Measurements from ENCODE around the gene MXI1.

The MXI1 gene

GRCh38 chr10:110216942-110217661, 9.7 kb downstream of the MXI1 start:
- DNase-seq, result no peak

GRCh38 chr10:110217662-110218008, 10.2 kb downstream of the MXI1 start:
- no peak for DNase-seq

DNA sequence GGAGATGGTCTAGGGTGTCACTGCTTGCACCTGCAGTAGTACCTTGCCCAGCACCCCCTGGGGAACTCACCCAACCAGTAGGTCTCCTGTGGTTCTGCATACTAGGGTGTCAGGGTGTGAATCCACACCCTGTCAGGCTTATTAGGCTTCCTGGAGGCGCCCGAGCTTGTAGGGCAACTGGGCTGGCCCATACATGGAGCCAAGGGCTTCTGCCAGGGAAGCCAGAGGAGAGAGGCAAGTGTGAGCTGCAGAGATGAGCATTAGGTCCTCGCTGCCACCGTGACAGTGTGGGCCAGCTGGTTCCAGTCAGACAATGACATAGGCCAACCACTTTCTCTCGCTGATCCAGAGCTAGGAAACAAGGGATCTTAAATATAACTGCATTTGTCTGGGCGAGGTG, 11.2 kb downstream of the MXI1 start:
- DNase-seq, result no peak

GRCh38 chr10:110219884-110220283, 12.5 kb downstream of the MXI1 start:
- DNase-seq, result no peak

DNA sequence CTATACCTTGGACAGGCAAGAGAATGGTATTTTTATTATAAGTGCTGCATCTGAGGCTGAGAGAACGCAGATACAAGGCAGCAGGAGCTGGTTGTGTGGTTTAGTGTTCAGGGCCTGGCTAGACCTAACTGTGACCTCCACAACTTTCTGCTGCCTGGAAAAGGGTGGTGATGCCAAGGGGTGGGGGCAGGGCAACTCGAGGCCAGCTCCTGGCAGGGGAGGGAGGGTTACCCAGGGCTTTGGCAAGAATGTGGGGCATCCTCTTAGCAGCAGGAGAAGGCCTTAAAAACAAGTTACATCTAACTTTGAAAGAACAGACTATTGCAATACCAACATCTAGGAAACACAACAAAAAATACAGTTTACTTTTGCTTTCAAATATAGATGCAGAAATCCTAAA, 13.0 kb downstream of the MXI1 start:
- DNase-seq, result no peak

DNA sequence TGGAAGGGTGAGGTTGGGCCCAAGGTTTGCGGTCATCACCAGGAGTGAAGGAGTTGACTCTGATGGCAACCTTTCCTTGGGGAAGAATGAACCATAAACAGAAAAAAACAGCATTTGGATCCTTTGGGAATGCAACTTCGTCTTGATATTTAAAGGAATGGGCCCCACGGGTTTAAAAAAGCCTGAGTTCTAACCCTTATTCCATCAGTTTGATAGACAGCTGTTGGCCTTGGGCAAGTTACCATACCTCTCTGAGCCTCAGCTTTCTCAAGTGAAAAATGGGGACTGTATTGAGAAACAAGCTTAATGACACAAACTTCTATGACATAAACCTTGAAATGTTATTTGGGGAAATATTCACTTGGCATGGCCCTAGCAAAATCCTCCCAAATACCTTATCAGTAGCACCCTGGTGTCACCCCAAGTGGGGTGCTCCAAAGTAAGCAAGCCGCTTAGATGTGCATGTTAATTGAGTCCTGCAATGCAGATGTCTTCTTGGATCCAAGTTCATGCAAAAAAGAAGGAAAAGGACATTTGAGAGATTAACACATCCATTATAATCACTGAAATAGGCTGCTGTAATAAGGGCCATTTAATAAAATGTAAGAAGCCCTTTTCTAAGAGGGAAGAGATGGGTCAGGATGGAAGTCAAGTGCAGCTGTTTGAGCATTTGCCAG, 13.8 kb downstream of the MXI1 start:
- no peak for DNase-seq

DNA sequence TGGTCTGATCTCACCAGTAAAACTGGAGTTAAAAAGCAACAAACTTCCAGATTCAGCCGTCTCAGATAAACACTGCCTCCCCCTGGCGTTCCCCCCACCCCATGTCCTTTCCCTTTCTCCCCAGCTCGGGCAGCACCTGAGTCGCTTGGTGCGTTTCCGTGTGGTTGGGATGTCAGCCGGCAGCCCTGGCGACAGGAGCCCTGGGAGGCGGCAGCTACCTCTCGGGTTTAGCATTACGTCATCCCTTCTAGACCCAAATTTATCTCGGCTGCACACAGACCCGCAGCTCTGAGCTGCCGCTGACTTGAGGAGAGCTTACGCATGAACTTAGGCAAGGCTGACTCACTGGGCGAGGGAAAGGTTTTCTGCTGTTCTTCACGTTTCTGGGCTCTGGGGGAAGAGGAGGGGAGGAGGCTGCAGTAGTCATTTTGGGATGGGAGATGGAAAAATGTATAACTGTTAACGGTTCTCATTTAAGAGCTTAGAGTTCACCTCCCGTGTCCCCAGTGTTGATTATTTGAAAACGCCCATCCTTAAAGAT, 14.4 kb downstream of the MXI1 start:
- no peak for DNase-seq

GRCh38 chr10:110222641-110223297, 15.4 kb downstream of the MXI1 start:
- no peak for DNase-seq

DNA sequence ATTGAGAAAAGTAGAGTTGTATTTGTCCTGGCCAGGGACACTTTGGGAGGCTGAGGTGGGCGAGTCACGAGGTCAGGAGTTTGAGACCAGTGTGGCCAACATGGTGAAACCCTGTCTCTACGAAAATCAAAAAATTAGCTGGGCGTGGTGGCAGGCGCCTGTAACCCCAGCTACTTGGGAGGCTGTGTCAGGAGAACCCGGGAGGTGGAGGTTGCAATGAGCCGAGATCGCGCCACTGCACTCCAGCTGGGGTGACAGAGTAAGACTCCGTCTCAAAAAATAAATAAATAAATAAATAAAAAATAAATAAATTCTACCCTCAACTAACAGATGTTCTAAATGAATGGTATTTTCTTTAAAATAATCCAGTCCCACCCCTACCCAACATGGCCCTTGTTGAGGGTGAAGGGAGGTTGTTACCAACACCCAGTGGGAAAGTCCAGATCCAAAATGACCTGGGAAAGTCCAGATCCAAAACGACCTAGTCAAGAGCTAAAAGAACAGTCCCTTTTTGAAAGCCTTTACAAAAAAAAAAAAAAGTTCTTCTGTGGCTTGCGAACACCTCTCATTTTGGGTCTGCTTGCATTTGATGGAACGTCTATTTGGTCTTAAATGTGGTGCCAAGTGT, 16.0 kb downstream of the MXI1 start:
- DNase-seq, result no peak

- no peak for DNase-seq
Measured at GRCh38 chr10:110224992-110225391, 17.6 kb downstream of the MXI1 start.

GRCh38 chr10:110225441-110225755, 18.0 kb downstream of the MXI1 start:
- no peak for DNase-seq

GRCh38 chr10:110225756-110226542, 18.5 kb downstream of the MXI1 start:
- peak; percentile 70 for DNase-seq

DNA sequence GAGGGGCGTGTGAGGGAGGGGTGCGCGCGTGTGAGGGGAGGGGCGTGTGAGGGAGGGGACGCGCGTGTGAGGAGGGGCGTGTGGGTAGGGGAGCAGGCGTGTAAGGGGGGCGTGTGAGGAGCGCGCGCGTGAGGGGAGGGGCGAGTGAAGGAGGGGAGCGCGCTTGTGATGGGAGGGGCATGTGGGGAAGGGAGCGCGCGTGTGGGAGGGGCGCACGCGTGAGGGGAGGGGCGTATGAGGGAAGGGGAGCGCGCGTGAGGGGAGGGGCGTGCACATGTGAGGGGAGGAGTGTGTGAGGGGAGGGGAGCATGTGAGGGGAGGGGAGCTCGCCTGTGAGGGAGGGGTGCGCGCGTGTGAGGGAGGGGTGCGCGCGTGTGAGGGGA, 19.1 kb downstream of the MXI1 start:
- peak; percentile 66 for DNase-seq

DNA sequence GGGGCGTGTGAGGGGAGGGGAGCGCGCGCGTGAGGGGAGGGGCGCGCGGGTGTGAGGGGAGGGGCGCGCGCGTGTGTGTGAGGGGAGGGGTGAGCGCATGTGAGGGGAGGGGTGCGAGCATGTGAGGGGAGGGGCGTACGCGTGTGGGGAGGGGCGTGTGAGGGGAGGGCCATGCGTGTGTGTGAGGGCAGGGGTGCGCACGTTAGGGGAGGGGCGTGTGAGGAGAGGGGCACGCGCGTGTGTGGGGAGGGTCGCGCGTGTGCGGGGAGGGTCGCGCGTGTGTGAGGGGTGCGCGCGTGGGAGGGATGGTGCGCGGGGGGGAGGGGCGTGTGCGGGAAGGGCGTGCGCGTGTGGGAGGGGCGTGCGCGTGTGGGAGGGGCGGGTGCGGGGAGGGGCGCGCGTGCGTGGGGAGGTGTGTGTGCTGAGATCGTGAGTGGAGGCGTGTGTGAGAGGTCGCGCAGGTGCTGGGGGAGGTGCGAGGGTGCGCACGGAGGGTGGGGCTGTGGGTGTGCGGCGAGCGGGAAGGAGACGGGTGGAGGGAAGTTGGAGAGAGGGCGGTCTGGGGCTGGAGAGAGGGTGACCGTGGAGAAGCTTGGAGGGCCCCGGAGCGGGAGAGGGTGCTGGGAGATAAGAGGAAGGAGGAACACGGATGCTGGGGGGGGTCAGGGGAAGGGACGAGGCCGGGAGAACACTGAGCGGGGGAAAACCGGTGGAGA, 19.7 kb downstream of the MXI1 start:
- DNase-seq, result no peak

DNA sequence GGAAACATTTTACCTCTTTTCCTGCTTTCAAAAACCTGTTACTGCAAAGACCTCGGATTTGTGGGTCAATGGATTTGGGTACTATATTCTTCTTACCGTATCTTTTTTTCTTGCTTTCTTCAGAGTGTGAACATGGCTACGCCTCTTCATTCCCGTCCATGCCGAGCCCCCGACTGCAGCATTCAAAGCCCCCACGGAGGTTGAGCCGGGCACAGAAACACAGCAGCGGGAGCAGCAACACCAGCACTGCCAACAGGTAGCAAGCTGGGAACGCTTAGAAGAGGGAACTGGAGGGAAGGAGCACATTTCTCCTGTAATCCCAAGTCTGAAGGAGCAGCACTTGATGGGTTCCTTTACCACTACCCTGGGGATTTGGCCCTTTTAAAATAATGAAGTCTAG, 20.7 kb downstream of the MXI1 start:
- no peak for DNase-seq

DNA sequence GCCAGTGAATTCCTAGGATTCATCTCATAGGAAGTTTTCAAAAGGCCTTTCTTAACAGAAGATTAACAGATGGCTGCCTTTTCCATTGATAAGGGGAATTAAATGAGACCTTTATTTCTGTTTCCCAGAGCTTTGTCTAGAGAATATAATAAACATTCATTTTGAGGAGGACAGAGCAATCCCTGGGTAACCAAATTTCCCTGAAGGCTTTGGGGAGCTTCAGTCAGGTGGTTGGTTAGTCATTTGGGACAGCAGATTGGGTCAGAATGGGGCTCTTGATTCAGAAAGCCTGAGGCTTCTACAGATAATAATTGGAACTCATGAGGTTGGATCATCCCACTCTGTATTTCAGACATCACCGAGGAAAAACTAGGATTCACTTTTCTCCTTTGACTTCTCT, 21.8 kb downstream of the MXI1 start:
- no peak for DNase-seq

DNA sequence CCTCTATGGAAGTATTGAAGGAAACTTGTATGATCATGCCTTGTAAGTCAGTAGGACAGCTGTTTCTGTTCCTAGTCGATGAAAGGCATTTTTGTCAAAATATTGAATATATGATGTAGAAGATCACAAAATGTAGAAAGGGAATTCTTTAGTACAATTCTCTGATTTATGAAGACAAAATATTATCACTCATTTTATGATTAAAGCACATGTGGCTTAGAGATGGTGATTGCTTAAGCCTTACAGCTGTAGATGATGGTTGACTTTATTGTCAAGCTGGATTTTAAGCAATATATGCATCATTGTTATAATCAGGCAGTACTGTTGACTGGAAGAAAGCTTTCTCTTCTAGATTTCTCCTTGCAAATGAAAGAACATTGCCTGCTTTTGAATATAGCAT, 26.4 kb downstream of the MXI1 start:
- no peak for DNase-seq

- DNase-seq, result no peak
Measured at GRCh38 chr10:110237894-110238480, 30.6 kb downstream of the MXI1 start.

DNA sequence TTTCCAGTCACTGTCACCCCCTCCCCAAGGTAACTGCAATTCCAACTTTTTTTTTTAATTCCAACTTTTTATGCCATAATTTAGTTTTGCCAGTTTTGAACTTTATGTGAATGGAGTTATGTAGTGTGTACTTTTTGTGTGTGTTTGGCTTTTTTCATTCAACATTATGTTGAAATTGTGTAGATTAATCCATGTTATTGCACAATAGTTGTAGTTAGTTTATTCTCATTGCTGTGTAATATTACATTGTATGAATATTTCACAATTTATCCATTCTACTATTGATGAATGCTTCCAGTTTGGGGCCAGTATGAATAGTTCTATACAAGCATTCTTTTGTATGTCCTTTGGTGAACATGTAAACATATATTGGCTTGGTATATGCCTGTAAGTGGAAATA, 32.5 kb downstream of the MXI1 start:
- no peak for DNase-seq

DNA sequence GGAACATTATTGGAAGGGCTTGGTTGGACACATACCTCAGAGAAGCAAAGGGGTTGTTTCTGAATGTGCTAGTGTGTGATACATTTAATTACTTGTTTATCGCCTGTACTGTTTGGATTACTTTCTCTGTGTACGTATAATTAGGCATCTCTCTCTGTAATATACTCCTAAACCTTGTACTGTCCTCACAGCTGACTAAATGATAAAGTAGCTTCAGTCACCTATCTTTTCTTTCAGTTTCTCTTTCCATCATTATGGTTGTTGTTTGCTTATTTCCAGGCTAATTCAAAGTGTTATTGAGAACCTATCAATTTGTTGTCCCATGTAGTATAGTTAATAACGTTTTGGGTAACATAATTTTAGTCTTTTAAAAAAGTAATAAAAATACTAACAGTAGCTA, 34.0 kb downstream of the MXI1 start:
- no peak for DNase-seq

DNA sequence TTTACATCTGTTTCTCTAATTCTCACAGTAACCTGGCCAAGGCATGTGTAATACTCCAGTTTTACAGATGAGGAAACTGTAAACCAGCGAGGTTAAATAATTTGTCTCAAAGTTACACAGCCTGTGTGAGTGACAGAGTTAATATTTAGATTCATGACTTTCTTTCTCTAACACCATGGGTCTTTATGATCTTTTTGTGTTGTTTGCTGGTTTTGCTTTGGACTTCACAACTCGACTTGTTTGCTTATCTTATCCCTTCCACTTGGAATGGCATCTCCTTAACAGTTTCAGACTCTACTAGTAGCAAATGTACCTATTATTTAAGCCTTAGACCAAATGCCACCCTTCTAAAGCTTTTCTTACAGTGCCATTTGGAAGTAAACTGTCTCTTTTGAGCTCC, 34.4 kb downstream of the MXI1 start:
- no peak for DNase-seq

GRCh38 chr10:110242511-110242910, 35.1 kb downstream of the MXI1 start:
- no peak for DNase-seq

All from NCI-H774 (cell line).